Measurements from ENCODE around the gene SYT6.

DNA sequence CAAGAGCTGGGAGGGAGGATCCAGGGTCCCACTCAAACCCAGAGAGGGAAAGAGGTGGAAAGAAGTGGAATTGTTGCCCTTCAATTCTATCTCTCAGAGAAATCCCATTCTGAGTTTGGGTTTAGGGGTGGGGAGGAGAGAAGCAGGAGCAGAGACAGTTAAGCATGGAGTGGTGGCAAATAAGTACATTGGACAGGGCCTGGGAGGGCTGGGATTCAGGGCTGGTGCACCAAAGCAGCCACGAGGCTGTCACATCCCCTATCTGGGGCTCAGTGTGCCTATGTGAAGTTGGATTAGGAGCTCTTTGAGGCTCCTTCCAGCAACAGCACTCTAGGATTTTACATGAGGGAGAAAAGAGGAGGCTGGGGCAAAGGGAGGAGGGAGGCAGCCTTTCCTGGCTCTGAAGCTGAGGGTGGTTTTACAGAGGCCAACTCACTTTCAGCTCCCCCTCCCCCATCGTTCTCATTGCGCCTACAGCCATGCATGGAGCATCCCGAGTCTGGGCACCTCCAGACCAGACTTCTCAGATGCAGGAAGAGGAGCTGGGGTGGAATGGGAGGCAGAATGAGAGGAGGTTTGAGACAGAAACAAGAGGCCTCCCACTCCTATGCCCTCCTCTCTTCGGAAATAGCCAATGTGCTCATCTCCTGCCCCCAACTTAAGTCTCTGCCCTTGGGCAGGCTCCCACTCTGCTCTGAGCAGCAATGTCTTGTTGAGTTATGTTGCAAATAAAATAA is 3.0 kb upstream of the SYT6 start:
- TF ChIP-seq, protein P1, sequence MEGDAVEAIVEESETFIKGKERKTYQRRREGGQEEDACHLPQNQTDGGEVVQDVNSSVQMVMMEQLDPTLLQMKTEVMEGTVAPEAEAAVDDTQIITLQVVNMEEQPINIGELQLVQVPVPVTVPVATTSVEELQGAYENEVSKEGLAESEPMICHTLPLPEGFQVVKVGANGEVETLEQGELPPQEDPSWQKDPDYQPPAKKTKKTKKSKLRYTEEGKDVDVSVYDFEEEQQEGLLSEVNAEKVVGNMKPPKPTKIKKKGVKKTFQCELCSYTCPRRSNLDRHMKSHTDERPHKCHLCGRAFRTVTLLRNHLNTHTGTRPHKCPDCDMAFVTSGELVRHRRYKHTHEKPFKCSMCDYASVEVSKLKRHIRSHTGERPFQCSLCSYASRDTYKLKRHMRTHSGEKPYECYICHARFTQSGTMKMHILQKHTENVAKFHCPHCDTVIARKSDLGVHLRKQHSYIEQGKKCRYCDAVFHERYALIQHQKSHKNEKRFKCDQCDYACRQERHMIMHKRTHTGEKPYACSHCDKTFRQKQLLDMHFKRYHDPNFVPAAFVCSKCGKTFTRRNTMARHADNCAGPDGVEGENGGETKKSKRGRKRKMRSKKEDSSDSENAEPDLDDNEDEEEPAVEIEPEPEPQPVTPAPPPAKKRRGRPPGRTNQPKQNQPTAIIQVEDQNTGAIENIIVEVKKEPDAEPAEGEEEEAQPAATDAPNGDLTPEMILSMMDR (conservative IDR thresholded peaks at IDR 0.05), result no peak
- no peak for TF ChIP-seq EZH2 (IDR thresholded peaks at IDR 0.05; ENCODE audit: low read depth)
